Measurements from ENCODE around the gene XKR7. TPM values are rescaled to one million over a fixed set of nuclear protein-coding genes. Genes with fewer than 3 reads are reported as not detected.

XKR7 gene
- total RNA-seq, 1 donor from 2014 or later = 0.48 TPM

- Histone ChIP-seq H3K79me2 (ENCODE audit: insufficient read depth, low read length) (no peaks in the 10 kb centered on the region), H3K4me3 (ENCODE audit: insufficient read depth, low read depth, low read length) (no peak overlapping the region), H4K20me1 (ENCODE audit: insufficient read depth, low read length) (no peaks in the 10 kb centered on the region), H3K4me2 (ENCODE audit: low read length) (no peak overlapping the region), H3K9ac (ENCODE audit: low read length) (no peak overlapping the region), H3K36me3 (ENCODE audit: insufficient read depth, low read length) (no peaks in the 10 kb centered on the region), H3K27ac (ENCODE audit: low read depth, low read length) (no peak overlapping the region), H2AFZ (ENCODE audit: low read depth, low read length) (no peak overlapping the region), H3K9me3 (ENCODE audit: insufficient read depth, low read depth, low read length) (no peaks in the 10 kb centered on the region), H3K27me3 (ENCODE audit: insufficient read depth, low read length) (peaks cover 37% of the 10 kb centered on the region), H3K4me1 (ENCODE audit: insufficient read depth, low read length) (no peaks in the 10 kb centered on the region)
- FAIRE-seq (no peak), DNase-seq (ENCODE audit: low read depth) (no peak)
- Mint-ChIP-seq H3K4me3 (ENCODE audit: unreplicated experiment) (no peak overlapping the region), H3K27ac (ENCODE audit: unreplicated experiment) (no peak overlapping the region), H3K4me1 (ENCODE audit: low read depth, unreplicated experiment) (peaks cover 9% of the 10 kb centered on the region), H3K36me3 (ENCODE audit: low read depth, unreplicated experiment) (peaks cover 2% of the 10 kb centered on the region), H3K27me3 (ENCODE audit: low read depth, unreplicated experiment) (peaks cover 20% of the 10 kb centered on the region), H3K9me3 (ENCODE audit: unreplicated experiment) (peaks cover 8% of the 10 kb centered on the region)
- TF ChIP-seq, protein P1, sequence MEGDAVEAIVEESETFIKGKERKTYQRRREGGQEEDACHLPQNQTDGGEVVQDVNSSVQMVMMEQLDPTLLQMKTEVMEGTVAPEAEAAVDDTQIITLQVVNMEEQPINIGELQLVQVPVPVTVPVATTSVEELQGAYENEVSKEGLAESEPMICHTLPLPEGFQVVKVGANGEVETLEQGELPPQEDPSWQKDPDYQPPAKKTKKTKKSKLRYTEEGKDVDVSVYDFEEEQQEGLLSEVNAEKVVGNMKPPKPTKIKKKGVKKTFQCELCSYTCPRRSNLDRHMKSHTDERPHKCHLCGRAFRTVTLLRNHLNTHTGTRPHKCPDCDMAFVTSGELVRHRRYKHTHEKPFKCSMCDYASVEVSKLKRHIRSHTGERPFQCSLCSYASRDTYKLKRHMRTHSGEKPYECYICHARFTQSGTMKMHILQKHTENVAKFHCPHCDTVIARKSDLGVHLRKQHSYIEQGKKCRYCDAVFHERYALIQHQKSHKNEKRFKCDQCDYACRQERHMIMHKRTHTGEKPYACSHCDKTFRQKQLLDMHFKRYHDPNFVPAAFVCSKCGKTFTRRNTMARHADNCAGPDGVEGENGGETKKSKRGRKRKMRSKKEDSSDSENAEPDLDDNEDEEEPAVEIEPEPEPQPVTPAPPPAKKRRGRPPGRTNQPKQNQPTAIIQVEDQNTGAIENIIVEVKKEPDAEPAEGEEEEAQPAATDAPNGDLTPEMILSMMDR (IDR thresholded peaks at IDR 0.05; ENCODE audit: insufficient read depth, low read depth, low read length) = no peak
- no peak for TF ChIP-seq EZH2 (IDR thresholded peaks at IDR 0.05; ENCODE audit: insufficient read depth, low read length)
Observed at GRCh38 chr20:32040142-32040953, 72.4 kb downstream of the XKR7 start.

GRCh38 chr20:32045999-32046398, 78.0 kb downstream of the XKR7 start:
- peaks cover 37% of the 10 kb centered on the region for H3K27me3 ChIP-seq (ENCODE audit: insufficient read depth, low read length)
- DNase-seq (ENCODE audit: low read depth) = no peak
- no peak for FAIRE-seq

More at GRCh38 chr20:32045999-32046398, 78.0 kb downstream of the XKR7 start:
- no peak overlapping the region for H3K27ac Mint-ChIP-seq (ENCODE audit: unreplicated experiment)
- no peaks in the 10 kb centered on the region for H3K4me1 ChIP-seq (ENCODE audit: insufficient read depth, low read length)
- no peak overlapping the region for H2AFZ ChIP-seq (ENCODE audit: low read depth, low read length)
- no peak overlapping the region for H3K4me3 ChIP-seq (ENCODE audit: insufficient read depth, low read depth, low read length)
- peaks cover 6% of the 10 kb centered on the region for H3K9me3 Mint-ChIP-seq (ENCODE audit: unreplicated experiment)
- H3K4me3 Mint-ChIP-seq (ENCODE audit: unreplicated experiment) = no peak overlapping the region
- H3K4me2 ChIP-seq (ENCODE audit: low read length) = no peak overlapping the region
- H3K27ac ChIP-seq (ENCODE audit: low read depth, low read length) = no peak overlapping the region
- H3K36me3 Mint-ChIP-seq (ENCODE audit: low read depth, unreplicated experiment) = peaks cover 2% of the 10 kb centered on the region
- no peaks in the 10 kb centered on the region for H3K79me2 ChIP-seq (ENCODE audit: insufficient read depth, low read length)
- no peaks in the 10 kb centered on the region for H3K9me3 ChIP-seq (ENCODE audit: insufficient read depth, low read depth, low read length)
- H4K20me1 ChIP-seq (ENCODE audit: insufficient read depth, low read length) = no peaks in the 10 kb centered on the region
- no peaks in the 10 kb centered on the region for H3K4me1 Mint-ChIP-seq (ENCODE audit: low read depth, unreplicated experiment)
- H3K36me3 ChIP-seq (ENCODE audit: insufficient read depth, low read length) = no peaks in the 10 kb centered on the region
- H3K27me3 Mint-ChIP-seq (ENCODE audit: low read depth, unreplicated experiment) = peaks cover 33% of the 10 kb centered on the region
- no peak overlapping the region for H3K9ac ChIP-seq (ENCODE audit: low read length)
- TF ChIP-seq EZH2 (IDR thresholded peaks at IDR 0.05; ENCODE audit: insufficient read depth, low read length) = no peak
- TF ChIP-seq, protein P1 (IDR thresholded peaks at IDR 0.05; ENCODE audit: insufficient read depth, low read depth, low read length) = no peak
